Right lobe of liver (tissue), 6 donors: Measurements from ENCODE around the gene PBX2. TPM values are rescaled to one million over a fixed set of nuclear protein-coding genes. Genes with fewer than 3 reads are reported as not detected.
A peak's percentile ranks its signal among the peaks of the same experiment; 100 is the strongest.
"Not testable (repeated sequence)": the region's sequence is repeated elsewhere in the genome, so short reads cannot be mapped to it uniquely, and the experiment has no call there.

ENCODE experiments used
- ATAC-seq, 4 donors: fragments of 200-7000 bp; cut with Tn5 transposase; one replicate each; pipeline ENCODE4 v1.9.1; 2020; ENCODE audit warnings: mild to moderate bottlenecking in 4 of 4, moderate library complexity in 4 of 4
- DNase-seq, 3 donors: peaks; one replicate each; pipeline ENCODE4 v3.0.0-alpha.2; 2020
- H3K27ac ChIP-seq, 3 donors: fragments of 200-600 bp; one replicate each; pipeline ENCODE4 v1.8.0; 2022
- H3K27me3 ChIP-seq, 2 donors: fragments of 200-600 bp; one replicate each; pipeline ENCODE4 v1.8.0; 2022
- H3K36me3 ChIP-seq, 4 donors: fragments of 200-600 bp; sonication (generic) in 1 of 4; one replicate each; pipeline versions ENCODE4 v1.5.1 to v1.8.0; 2017 to 2022; ENCODE audit warnings: control low read depth in 1 of 4
- H3K4me1 ChIP-seq, 4 donors: fragments of 200-600 bp; sonication (generic) in 1 of 4; one replicate each; pipeline versions ENCODE4 v1.5.1 to v1.8.0; 2017 to 2022; ENCODE audit warnings: control low read depth in 1 of 4
- H3K4me3 ChIP-seq, 3 donors: fragments of 200-600 bp; one replicate each; pipeline ENCODE4 v1.8.0; 2022
- H3K9me3 ChIP-seq, 4 donors: fragments of 200-600 bp; sonication (generic) in 1 of 4; one replicate each; pipeline versions ENCODE4 v1.5.1 to v1.8.0; 2017 to 2022; ENCODE audit warnings: control low read depth in 1 of 4
- POLR2A ChIP-seq: fragments of 450-650 bp; IDR thresholded peaks from one replicate; pipeline ENCODE4 v1.6.1; 2017; ENCODE audit warnings: antibody characterized with exemption, mild to moderate bottlenecking
- WGBS: methylation state at CpG from one replicate; pipeline ENCODE4 v1.1.6; 2018; ENCODE audit warnings: low coverage, low lambda C conversion rate; ENCODE audit not compliant: insufficient coverage; ENCODE audit errors: missing lambda C conversion rate; 5-methylcytosine and 5-hydroxymethylcytosine counted together
- intact Hi-C, 2 donors: fragments of 100-400 bp; cut with DNase I; formaldehyde crosslinking; loops; one replicate each; pipeline versions ENCODE4 v1.11.2 to v1.14.1; 2022
- total RNA-seq, 6 experiments: library from RNA; depleted of rRNA in 2 of 6; stranded (reverse); fragments of >200 nt in 2 of 6; fragmentation: NEBNext Ultra II Directional in 3 of 6; extraction: Animal tissue kit (Norgen Biotek cat#: 25700) in 3 of 6; gene quantifications; one replicate each; pipeline versions ENCODE4 v1.1.0 to v1.2.4, GENCODE V29; 2016 to 2023
- TF ChIP-seq, protein P1 (sequence below), 4 donors: fragments of 200-600 bp in 3 of 4; fragments of 450-650 bp in 1 of 4; IDR thresholded peaks; one replicate each; pipeline versions ENCODE4 v1.5.1 to v1.8.0; 2016 to 2022; ENCODE audit warnings: antibody characterized with exemption in 4 of 4, mild to moderate bottlenecking in 2 of 4
- donor health status: DM: no; HTN: yes; CAD: no.
- donor health status: DM: no; HTN: no; CAD: no.
- donor health status: DM: no; HTN: no; CAD: no.
- donor health status: DM: no; HTN: yes; CAD: no.
- donor health status: DM: no; HTN: yes; CAD: no.

PBX2 gene
- total RNA-seq, 6 experiments from 2014 or later, result 15.5 to 29.5 (median 24.3) TPM

DNA sequence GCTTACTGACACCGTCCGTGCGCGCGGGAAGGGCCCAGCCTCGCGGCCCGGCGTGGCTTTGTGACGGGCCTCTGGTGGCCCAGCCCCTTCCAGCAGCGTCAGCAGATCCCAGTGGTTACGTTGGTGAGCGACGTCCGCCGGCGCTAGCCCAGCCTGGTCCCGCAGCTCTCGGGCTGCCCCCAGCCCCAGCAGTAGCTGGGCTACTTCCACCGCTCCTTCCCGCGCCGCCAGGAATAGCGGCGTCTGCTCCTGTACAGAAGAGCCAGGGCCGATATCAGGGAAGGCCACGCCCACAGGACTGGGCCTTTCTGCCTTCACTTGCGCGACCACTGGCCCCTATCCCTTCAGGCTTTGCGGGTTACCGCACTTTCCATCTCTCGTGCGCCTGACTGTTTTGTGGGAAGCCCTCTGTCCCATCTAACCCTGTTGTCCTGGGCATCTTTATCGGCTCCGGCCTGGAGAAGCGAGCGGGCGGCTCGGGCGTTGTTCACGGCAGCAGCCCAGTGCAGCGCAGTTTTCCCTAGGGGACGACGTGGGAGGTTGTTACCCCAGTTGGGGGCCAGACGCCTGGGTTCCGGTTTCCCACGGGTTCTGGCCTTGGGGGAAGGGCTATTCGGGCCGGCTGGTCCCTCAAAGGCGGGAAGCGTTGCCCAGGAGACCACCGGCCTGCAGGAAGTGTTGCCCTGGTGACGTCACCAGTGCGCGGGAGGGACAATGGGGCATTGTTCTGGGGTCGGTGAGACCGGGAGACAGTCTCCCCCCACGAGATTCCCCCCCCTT is 6.1 kb upstream of the PBX2 start:
- Histone ChIP-seq H3K36me3 (no peaks in the 10 kb centered on the region), H3K27ac (peak overlapping the region; percentile 97 to 99 (median 99)), H3K27me3 (no peaks in the 10 kb centered on the region), H3K4me3 (peak overlapping the region; percentile 58 to 87 (median 78)), H3K4me1 (peaks cover 0 to 11% (median 5%) of the 10 kb centered on the region in 4 donors), H3K9me3 (no peaks in the 10 kb centered on the region)
- DNase-seq (peak; percentile 85 to 93 (median 91)), ATAC-seq (peak; percentile 1 to 24 (median 9))
- TF ChIP-seq POLR2A, result peak; percentile 99
- TF ChIP-seq, protein P1, sequence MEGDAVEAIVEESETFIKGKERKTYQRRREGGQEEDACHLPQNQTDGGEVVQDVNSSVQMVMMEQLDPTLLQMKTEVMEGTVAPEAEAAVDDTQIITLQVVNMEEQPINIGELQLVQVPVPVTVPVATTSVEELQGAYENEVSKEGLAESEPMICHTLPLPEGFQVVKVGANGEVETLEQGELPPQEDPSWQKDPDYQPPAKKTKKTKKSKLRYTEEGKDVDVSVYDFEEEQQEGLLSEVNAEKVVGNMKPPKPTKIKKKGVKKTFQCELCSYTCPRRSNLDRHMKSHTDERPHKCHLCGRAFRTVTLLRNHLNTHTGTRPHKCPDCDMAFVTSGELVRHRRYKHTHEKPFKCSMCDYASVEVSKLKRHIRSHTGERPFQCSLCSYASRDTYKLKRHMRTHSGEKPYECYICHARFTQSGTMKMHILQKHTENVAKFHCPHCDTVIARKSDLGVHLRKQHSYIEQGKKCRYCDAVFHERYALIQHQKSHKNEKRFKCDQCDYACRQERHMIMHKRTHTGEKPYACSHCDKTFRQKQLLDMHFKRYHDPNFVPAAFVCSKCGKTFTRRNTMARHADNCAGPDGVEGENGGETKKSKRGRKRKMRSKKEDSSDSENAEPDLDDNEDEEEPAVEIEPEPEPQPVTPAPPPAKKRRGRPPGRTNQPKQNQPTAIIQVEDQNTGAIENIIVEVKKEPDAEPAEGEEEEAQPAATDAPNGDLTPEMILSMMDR (IDR thresholded peaks at IDR 0.05), result peak in 1 of 4 donors; percentile 4
- intact Hi-C loops, result no loop called here
- WGBS, result 2% methylated on average over 22 of the region's 58 CpGs

DNA sequence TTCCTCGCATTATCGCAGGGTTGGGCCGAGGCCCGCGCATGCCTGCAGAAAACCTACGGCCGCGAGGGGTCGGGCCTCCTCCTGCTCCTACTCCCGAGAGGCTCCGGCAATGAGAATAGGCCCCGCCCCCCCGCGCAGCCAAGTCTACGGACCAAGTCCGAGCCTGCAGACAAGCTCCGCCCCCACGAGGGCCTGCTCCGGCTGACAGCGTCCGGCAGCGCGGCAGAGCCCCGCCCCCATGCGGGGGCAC is 5.6 kb upstream of the PBX2 start:
- TF ChIP-seq, protein P1 (IDR thresholded peaks at IDR 0.05), result peak; percentile 56 to 64 (median 58)
- no peak for TF ChIP-seq POLR2A
- Histone ChIP-seq H3K9me3 (no peaks in the 10 kb centered on the region), H3K27me3 (no peaks in the 10 kb centered on the region), H3K4me1 (peaks cover 0 to 15% (median 7%) of the 10 kb centered on the region in 4 donors), H3K4me3 (peak overlapping the region in 2 of 3 donors; percentile 78 to 87), H3K27ac (peak overlapping the region in 2 of 3 donors; percentile 75 to 97), H3K36me3 (no peaks in the 10 kb centered on the region)
- DNase-seq (peak; percentile 100), ATAC-seq (peak; percentile 81 to 91 (median 90))
- intact Hi-C loops, result no loop called here
- 0% methylated on average over 6 of the region's 25 CpGs for WGBS

DNA sequence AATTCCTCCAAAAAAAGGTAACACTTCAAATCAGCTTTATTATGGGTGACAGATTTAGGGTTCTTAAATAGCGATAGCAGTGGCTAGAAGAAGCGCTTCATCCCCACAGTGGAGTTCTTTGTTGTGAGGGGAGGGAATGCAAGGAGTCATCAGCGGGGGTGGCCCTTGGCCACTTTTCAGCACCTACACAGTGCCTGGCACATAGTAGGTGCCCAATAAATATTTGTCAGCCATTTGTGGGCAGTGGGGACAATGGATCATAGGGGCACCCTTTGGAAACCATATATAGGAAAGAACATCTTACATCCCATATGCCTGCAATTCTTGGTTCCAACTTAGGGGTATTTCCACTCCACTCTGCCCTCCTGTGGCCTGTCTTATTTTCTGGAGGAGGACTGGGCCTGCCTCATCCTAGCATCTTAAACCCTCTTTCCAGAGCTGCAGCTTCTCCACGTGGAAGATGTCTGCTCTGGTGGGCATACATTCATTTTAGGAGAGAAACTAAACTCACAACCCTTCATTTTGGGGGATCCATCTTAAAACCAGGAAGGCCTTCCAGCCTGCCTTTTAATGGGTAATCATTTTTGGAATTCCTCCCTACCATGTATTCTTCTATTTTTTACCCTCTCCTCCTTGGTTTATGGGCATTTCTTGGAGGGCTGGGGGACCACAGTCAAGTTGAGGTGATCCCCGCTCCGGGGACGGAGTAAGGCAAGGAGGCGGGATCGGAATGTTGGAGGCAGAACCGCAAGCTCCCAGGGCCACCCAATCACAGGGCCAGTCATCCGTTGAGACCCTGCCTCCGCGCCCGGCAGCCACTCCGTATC is 5.0 kb upstream of the PBX2 start:
- DNase-seq (no peak), ATAC-seq (no peak)
- peak; percentile 49 for TF ChIP-seq POLR2A
- TF ChIP-seq, protein P1 (IDR thresholded peaks at IDR 0.05), result peak; percentile 10 to 35 (median 26)
- H3K27ac ChIP-seq, result peak overlapping the region; percentile 70 to 75 (median 75)
- intact Hi-C loops, result no loop called here
- H3K9me3 ChIP-seq, result no peaks in the 10 kb centered on the region
- H3K4me3 ChIP-seq, result peak overlapping the region; percentile 30 to 48 (median 43)
- 19% methylated on average over 14 of the region's 15 CpGs for WGBS
- no peaks in the 10 kb centered on the region for H3K36me3 ChIP-seq
- H3K27me3 ChIP-seq, result no peaks in the 10 kb centered on the region
- peaks cover 0 to 15% (median 7%) of the 10 kb centered on the region in 4 donors for H3K4me1 ChIP-seq

DNA sequence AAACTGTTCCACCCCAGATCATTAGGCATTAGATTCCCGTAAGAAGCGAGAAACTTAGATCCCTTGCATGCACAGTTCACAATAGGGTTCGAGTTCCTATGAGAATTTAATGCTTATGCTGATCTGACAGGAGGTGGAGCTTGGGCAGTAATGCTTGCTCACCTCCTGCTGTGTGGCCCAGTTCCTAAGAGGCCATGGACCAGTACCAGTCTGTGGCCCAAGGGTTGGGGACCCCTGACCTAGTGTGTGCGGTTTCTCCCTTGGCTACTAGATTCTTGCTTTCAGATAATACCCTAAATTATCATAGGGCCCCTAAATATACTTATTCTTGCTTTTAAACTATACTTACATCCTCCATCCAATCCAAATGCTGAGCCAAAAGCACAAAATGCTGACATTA is 4.4 kb upstream of the PBX2 start:
- no peak for ATAC-seq
- TF ChIP-seq, protein P1 (IDR thresholded peaks at IDR 0.05), result no peak
- peaks cover 0 to 15% (median 7%) of the 10 kb centered on the region in 4 donors for H3K4me1 ChIP-seq
- H3K4me3 ChIP-seq, result no peak overlapping the region
- H3K27ac ChIP-seq, result peak overlapping the region in 2 of 3 donors; percentile 70 to 75
- no peak for DNase-seq
- WGBS, result 83% methylated on average over 1 of the region's 4 CpGs
- no peaks in the 10 kb centered on the region for H3K36me3 ChIP-seq
- no peaks in the 10 kb centered on the region for H3K9me3 ChIP-seq
- no peaks in the 10 kb centered on the region for H3K27me3 ChIP-seq
- intact Hi-C loops, result no loop called here

DNA sequence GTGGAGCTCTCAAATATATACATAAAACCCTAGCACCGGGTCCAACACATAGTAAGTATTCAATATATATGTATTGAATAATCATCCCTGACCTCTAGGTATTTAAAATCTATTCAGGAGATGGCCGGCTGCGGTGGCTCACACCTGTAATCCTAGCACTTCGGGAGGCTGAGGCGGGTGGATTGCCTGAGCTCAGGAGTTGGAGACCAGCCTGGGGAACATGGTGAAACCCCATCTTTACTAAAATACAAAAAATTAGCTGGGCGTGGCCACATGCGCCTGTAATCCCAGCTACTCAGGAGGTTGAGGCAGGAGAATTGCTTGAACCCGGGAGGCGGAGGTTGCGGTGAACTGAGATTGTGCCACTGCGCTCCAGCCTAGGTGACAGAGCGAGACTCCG is 3.1 kb upstream of the PBX2 start:
- H3K9me3 ChIP-seq, ATAC-seq, H3K36me3 ChIP-seq, DNase-seq, H3K27me3 ChIP-seq, intact Hi-C loops: not testable (repeated sequence)
- WGBS, result 79% methylated on average over 9 of the region's 13 CpGs
- Histone ChIP-seq H3K27ac (peak overlapping the region; percentile 69 to 96 (median 86)), H3K4me1 (peaks cover 0 to 15% (median 7%) of the 10 kb centered on the region in 4 donors), H3K4me3 (peak overlapping the region in 2 of 3 donors; percentile 6 to 64)
